CD4-positive, alpha-beta T cell treated with Interleukin-1 beta for 1 hour (primary cell): ENCODE measurements around the gene F8A2.
"Not testable (repeated sequence)": the region's sequence is repeated elsewhere in the genome, so short reads cannot be mapped to it uniquely, and the experiment has no call there.

ENCODE experiments used
- DNase-seq, 2 donors: peaks; one replicate each; pipeline ENCODE4 v3.0.0-alpha.2; 2020 to 2022

Gene F8A2

GRCh38 chrX:155381843-155382528 lies at the start of gene F8A2:
TSS of gene F8A2 (plus strand) at chrX:155382095. CDS start at chrX:155382115, 20 bp downstream.
- DNase-seq, result not testable (repeated sequence)

- DNase-seq, result no peak
These were observed 48.3 kb upstream of the F8A2 start for GRCh38 chrX:155333544-155334100.

DNA sequence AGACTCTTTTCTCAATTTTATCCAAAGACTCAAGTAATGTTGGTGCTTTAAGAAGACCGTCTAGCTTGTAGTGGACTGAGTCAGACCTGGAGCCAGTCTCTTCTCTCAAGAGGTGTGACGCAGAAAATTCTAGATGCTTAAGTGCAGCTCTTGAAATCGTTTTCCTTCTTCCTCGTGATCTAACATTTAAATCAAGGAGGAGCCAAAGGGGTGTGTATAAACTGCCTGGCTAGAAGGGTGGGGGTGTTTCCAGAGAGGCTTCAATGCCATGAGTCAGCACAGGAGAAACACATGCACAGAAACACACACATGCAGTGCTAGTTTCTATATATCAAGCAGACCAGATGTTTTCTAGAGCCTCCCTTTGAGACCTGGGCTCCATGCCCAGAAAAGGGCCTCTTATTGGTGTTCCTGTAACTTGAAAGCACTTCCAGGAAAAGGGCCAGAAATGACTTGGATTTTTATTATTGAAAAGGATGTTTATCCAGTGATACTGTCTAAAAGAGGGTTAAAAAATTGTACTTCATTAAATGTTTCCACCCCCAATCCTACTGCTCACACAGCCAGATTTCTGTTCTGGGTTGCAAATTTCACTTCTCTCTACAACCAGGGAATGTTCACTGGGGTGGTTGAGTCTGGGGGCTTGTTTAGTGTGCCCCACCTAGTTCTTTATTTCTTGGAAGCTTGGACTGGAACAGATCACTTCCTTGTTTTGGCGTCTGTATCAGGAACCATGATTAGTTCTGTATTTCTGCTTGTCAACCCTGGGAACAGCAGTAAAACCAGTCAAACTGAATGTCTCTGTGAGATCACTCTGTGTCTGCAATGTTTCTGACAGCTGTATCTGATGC lies 47.2 kb upstream of the F8A2 start, which contains the start of gene CLIC2:
TSS of gene CLIC2 (minus strand) at position 129 of the 851 bp plus-strand sequence. CDS start 187 bp downstream, outside the sequence.
- DNase-seq, result no peak

GRCh38 chrX:155335337-155335712 lies 46.6 kb upstream of the F8A2 start:
- not testable (repeated sequence) for DNase-seq

- DNase-seq, result not testable (repeated sequence)
These were observed 36.2 kb upstream of the F8A2 start for GRCh38 chrX:155345689-155346088.

DNA sequence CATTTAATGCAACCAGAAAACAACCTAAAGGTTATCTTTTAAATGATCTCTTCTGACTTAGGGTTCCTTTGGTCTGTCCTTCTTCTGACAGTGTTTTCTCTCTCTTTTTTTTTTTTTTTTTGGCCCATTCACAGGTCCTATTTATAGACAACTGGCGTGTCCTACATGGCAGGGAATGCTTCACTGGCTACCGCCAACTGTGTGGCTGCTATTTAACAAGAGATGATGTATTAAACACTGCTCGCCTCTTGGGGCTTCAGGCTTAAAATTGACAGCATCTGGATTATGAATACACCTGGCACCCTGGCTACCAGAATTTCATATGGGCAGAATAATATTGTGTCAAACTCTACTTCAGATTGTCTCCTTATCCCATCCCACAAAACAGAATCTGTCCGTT lies 32.4 kb upstream of the F8A2 start:
- not testable (repeated sequence) for DNase-seq

- DNase-seq, result not testable (repeated sequence)
These were observed 18.2 kb upstream of the F8A2 start for GRCh38 chrX:155363712-155364111.

DNA sequence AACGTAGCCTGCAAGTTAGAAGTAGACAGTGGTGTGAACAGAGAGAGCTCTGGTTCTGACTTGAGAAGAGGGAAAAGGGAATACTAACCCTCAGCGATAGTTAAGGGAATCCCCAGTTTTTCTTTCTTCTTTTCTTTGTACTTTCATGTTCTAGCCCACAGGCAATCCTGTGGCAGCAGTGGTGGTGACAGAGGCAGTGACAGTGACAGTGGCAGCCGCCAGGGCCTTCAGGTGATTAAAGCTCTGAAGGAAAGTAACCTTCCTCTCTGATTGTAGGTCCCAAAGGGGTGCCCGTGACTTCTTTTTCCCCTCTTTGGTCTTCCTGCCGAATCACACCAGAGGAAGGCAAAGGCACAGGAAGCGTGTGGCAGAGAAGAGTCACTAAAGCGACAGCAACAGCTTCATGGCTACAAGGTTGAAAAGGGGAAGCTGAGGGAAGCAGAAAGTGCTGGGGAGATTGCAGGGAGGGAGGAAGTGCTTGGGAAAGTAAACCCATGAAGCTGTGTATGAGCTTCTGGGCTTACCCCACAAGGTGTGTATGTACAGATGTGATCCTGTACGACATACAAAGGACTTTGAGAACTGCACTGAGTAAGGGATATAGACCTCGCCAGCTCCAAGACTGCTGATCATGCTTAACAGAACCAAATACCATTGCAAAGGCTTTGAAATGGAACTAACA lies 8.0 kb upstream of the F8A2 start:
- not testable (repeated sequence) for DNase-seq

DNA sequence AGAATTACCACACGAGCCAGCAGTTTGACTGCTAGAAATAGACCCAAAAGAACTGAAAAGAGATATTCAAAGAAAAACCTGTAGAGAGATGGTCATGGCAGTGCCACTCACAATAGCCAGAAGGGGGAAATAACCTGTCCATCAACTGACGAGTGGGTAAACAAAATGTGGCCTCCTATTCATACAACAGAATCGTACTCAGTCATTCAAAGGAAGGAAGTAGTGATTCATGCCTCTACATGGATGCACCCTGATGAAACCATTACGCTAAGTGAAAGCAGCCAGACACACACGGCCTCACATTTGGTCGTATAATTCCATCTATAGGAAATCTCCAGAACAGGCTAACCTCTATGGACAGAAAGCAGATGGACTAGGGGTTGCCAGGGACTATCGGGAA lies 2.1 kb upstream of the F8A2 start:
- not testable (repeated sequence) for DNase-seq

GRCh38 chrX:155382529-155382967 lies 653 bp downstream of the F8A2 start:
- DNase-seq, result not testable (repeated sequence)

DNA sequence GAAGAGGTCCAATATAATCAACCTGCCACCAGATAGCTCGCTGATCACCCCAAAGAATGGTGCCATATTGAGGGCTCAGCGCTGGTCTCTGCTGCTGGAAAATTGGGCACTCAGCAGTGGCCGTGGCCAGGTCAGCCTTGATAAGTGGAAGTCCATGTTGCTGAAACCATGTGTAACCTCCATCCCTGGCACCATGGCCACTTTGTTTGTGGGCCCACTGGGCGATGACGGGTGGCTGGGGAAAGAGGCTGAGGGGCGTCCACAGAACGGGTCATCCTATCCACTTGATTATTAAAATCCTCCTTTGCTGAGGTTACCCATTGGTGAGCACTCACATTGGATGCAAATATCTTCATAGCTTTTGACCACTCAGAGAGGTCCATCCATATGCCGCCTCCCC lies 7.7 kb downstream of the F8A2 start:
- DNase-seq, result no peak

- DNase-seq, result peak in 1 of 2 donors; percentile 4
These were observed 12.9 kb downstream of the F8A2 start for GRCh38 chrX:155394747-155395276.

- DNase-seq, result no peak
These were observed 24.5 kb downstream of the F8A2 start for GRCh38 chrX:155406429-155406828.

DNA sequence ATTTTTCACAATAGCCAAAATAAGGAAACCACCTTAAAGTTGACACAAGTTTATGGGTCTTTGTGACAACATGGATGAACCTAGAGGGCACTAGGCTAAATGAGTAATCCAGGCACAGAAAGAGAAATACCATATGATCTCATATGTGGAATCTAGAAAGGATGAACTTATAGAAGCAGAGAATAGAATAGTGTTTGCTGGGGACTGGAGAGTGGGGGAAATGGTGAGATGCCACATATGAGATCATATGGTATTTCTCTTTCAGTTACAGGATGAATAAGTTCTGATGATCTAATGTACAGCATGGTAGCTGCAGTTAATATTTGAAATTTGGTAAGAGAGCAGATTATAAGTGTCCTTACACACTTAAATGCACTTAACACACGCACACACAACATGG lies 35.9 kb downstream of the F8A2 start:
- DNase-seq, result no peak
